ENCODE data around the gene KCNIP2. TPM values are rescaled to one million over a fixed set of nuclear protein-coding genes. Genes with fewer than 3 reads are reported as not detected.

Gene KCNIP2
- total RNA-seq, 4 donors from 2014 or later: 1.1 to 5.2 (median 2.2) TPM

GRCh38 chr10:101778781-101779543 lies 64.6 kb downstream of the KCNIP2 start:
- 5% methylated on average over 53 of the region's 58 CpGs; no CpG with 5 or more reads in 1 of the 2 donors for WGBS, 2 donors (ENCODE audit: low coverage in 1 of 2)
- Histone ChIP-seq H3K9me3 (no peaks in the 10 kb centered on the region), H3K27me3 (peaks cover 50% of the 10 kb centered on the region), H3K4me1 (peaks cover 35 to 66% (median 55%) of the 10 kb centered on the region in 4 donors), H3K36me3 (no peaks in the 10 kb centered on the region), H3K27ac (no peak overlapping the region), H3K4me3 (peak overlapping the region; percentile 9 to 52 (median 32))
- intact Hi-C loops (cut with DNase I; ENCODE audit: low total_unique reads) (no loop called here), in situ Hi-C loops (cut with MboI; ENCODE audit: low pct_ligation_motif_present in 1 of 4, low pct_unique_long_range_greater_than_20kb in 1 of 4, low sequenced_read_pairs in 3 of 4) (no loop called here)
- TF ChIP-seq POLR2AphosphoS5 (IDR thresholded peaks at IDR 0.05) (no peak), CTCF (IDR thresholded peaks at IDR 0.05) (no peak)
- DNase-seq: peak; percentile 70

GRCh38 chr10:101778151-101778780 lies 65.3 kb downstream of the KCNIP2 start:
- in situ Hi-C loops (cut with MboI; ENCODE audit: low pct_ligation_motif_present in 1 of 4, low pct_unique_long_range_greater_than_20kb in 1 of 4, low sequenced_read_pairs in 3 of 4): no loop called here
- Histone ChIP-seq H3K4me3 (peak overlapping the region in 2 of 4 donors; percentile 36 to 52), H3K9me3 (no peaks in the 10 kb centered on the region), H3K4me1 (peaks cover 31 to 60% (median 49%) of the 10 kb centered on the region in 4 donors), H3K27ac (no peak overlapping the region), H3K27me3 (peaks cover 57% of the 10 kb centered on the region), H3K36me3 (no peaks in the 10 kb centered on the region)
- no peak for DNase-seq
- intact Hi-C loops (cut with DNase I; ENCODE audit: low total_unique reads): no loop called here
- TF ChIP-seq POLR2A (IDR thresholded peaks at IDR 0.05): no peak
- no peak for TF ChIP-seq EP300 (IDR thresholded peaks at IDR 0.05; ENCODE audit: low read depth)
- TF ChIP-seq CTCF (IDR thresholded peaks at IDR 0.05): no peak
- TF ChIP-seq POLR2AphosphoS5 (IDR thresholded peaks at IDR 0.05): no peak
- 50 to 58% methylated on average over 2 to 11 of the region's 12 CpGs for WGBS, 2 donors (ENCODE audit: low coverage in 1 of 2)

GRCh38 chr10:101777619-101778145 lies 65.9 kb downstream of the KCNIP2 start:
- H3K4me3 ChIP-seq: no peak overlapping the region
- in situ Hi-C loops (cut with MboI; ENCODE audit: low pct_ligation_motif_present in 1 of 4, low pct_unique_long_range_greater_than_20kb in 1 of 4, low sequenced_read_pairs in 3 of 4) (no loop called here), intact Hi-C loops (cut with DNase I; ENCODE audit: low total_unique reads) (no loop called here)
- peaks cover 63% of the 10 kb centered on the region for H3K27me3 ChIP-seq
- WGBS, 2 donors (ENCODE audit: low coverage in 1 of 2): 60 to 89% methylated on average over 1 to 3 of the region's 3 CpGs
- H3K27ac ChIP-seq: no peak overlapping the region
- no peaks in the 10 kb centered on the region for H3K36me3 ChIP-seq
- TF ChIP-seq POLR2AphosphoS5 (IDR thresholded peaks at IDR 0.05) (no peak), EP300 (IDR thresholded peaks at IDR 0.05; ENCODE audit: low read depth) (no peak), CTCF (IDR thresholded peaks at IDR 0.05) (no peak), POLR2A (IDR thresholded peaks at IDR 0.05) (no peak)
- H3K4me1 ChIP-seq: peaks cover 29 to 58% (median 47%) of the 10 kb centered on the region in 4 donors
- no peak for DNase-seq
- no peaks in the 10 kb centered on the region for H3K9me3 ChIP-seq

- WGBS, 2 donors (ENCODE audit: low coverage in 1 of 2): 25% methylated on average over 26 of the region's 74 CpGs; no CpG with 5 or more reads in 1 of the 2 donors
- Histone ChIP-seq H3K27ac (no peak overlapping the region), H3K27me3 (peaks cover 77% of the 10 kb centered on the region), H3K4me3 (peak overlapping the region in 1 of 4 donors; percentile 26), H3K4me1 (peaks cover 24 to 44% (median 38%) of the 10 kb centered on the region in 4 donors), H3K36me3 (no peaks in the 10 kb centered on the region), H3K9me3 (no peaks in the 10 kb centered on the region)
- no peak for DNase-seq
- TF ChIP-seq CTCF (IDR thresholded peaks at IDR 0.05) (no peak), EP300 (IDR thresholded peaks at IDR 0.05; ENCODE audit: low read depth) (no peak), POLR2A (IDR thresholded peaks at IDR 0.05) (no peak), POLR2AphosphoS5 (IDR thresholded peaks at IDR 0.05) (no peak)
- in situ Hi-C loops (cut with MboI; ENCODE audit: low pct_ligation_motif_present in 1 of 4, low pct_unique_long_range_greater_than_20kb in 1 of 4, low sequenced_read_pairs in 3 of 4): no loop called here
- intact Hi-C loops (cut with DNase I; ENCODE audit: low total_unique reads): no loop called here
Measured at GRCh38 chr10:101776161-101776817, 67.3 kb downstream of the KCNIP2 start.
